ENCODE measurements around the gene FADS2. TPM values are rescaled to one million over a fixed set of nuclear protein-coding genes. Genes with fewer than 3 reads are reported as not detected.

FADS2 gene
- total and polyA plus RNA-seq, 9 of the 15 experiments (the other 6 are each of a cell fraction or from before 2014, with no cell fraction given), result 2.9 to 42.8 (median 16.2) TPM

DNA sequence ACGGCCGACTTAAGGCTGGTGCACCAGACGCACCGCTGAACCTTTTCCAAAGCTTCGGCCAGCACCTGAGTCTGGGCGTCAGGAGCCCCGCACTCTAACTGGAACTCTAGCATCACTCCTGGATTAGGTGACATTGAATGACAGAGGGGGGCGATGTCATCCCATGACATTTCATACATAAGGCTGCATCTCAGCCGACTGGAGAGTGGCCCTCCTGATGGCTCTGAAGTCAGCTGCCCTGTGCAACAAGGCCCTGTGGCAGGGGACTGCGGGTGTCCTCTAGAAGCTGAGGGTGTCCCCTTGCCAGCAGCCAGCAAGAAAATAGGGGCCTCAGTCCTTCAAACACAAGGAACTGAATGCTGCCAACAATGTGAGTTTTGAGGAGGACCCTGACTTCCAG, 73.3 kb downstream of the FADS2 start:
- H3K36me3 ChIP-seq (ENCODE audit: control insufficient read depth, insufficient read depth, low read length), result peaks cover 86% of the 10 kb centered on the region; the same call in 2 of the 3 replicates
- no peak overlapping the region for H3K4me3 ChIP-seq
- peaks cover 4 to 54% of the 10 kb centered on the region in 2 experiments; a peak in 4 of 5 replicates for H3K4me1 ChIP-seq (replicated peaks in 1 of 2; ENCODE audit: control insufficient read depth in 2 of 2, insufficient read depth in 2 of 2, low read length in 2 of 2)
- H3K9me3 ChIP-seq (replicated peaks; ENCODE audit: control insufficient read depth, insufficient read depth, low read depth, low read length), result no peaks in the 10 kb centered on the region
- H3K79me2 ChIP-seq (ENCODE audit: control insufficient read depth, insufficient read depth, low read length), result no peaks in the 10 kb centered on the region
- no peak overlapping the region for H3K27ac ChIP-seq (ENCODE audit: extremely low read depth, low read depth, low read length)
- H3K9me1 ChIP-seq (ENCODE audit: control insufficient read depth, insufficient read depth, low read length), result no peaks in the 10 kb centered on the region
- DNase-seq (ENCODE audit: extremely low read depth in 1 of 4, low spot score in 3 of 4) (peak in 2 of 4 experiments; percentile 46 to 53), FAIRE-seq (peak; percentile 51), ATAC-seq (peak; percentile 48)
- no peaks in the 10 kb centered on the region for H3K27me3 ChIP-seq (ENCODE audit: control insufficient read depth in 2 of 2, insufficient read depth in 2 of 2, low read length in 2 of 2)
- no peaks in the 10 kb centered on the region for H4K20me1 ChIP-seq (replicated peaks; ENCODE audit: control insufficient read depth, insufficient read depth, low read length)
- in situ Hi-C loops (cut with MboI) (no loop called here), intact Hi-C loops (cut with micrococcal nuclease) (no loop called here)
- H2AFZ ChIP-seq (ENCODE audit: low read depth, low read length), result no peak overlapping the region
- WGBS (ENCODE audit: insufficient coverage, low coverage, missing lambda C conversion rate), result 72% methylated on average over 7 of the region's 10 CpGs
- CTCF ChIA-PET (ENCODE audit: low intra/inter-chr PET ratio), result interaction anchor here (0.7 to 6.7 kb wide), 3 partner anchors 45 to 409 kb away, joined by 3 to 98 read pairs (median 61); no protein-coding TSS in a partner anchor
- H3K9ac ChIP-seq (ENCODE audit: insufficient read depth in 1 of 2, low read depth in 2 of 2, low read length in 2 of 2), result no peak overlapping the region
- no TSS peak for BruUV-seq (replicated peaks)
- POLR2A ChIA-PET, result interaction anchor here (0.7 to 10.7 kb wide), 6 partner anchors 14 to 189 kb away, joined by 3 to 109 read pairs (median 10); partner anchors contain the start of genes BEST1 and FTH1
- H3K4me2 ChIP-seq (ENCODE audit: insufficient read depth, low read length), result no peak overlapping the region
- no peak for TF ChIP-seq KDM5B (IDR thresholded peaks at IDR 0.05; ENCODE audit: insufficient replicate concordance, low read depth, low read length)
- no peak for TF ChIP-seq SRSF7 (optimal IDR thresholded peaks at IDR 0.05; ENCODE audit: low read depth, low read length)
- no peak for TF ChIP-seq HNRNPLL (IDR thresholded peaks at IDR 0.05; ENCODE audit: low read depth, low read length, poor library complexity, severe bottlenecking)
- no peak for TF ChIP-seq MCM2 (IDR thresholded peaks at IDR 0.05; ENCODE audit: low read depth)
- 0 out of 2 replicates have a peak, but pooled peaks have one; percentile 16 for TF ChIP-seq SMC3 (conservative IDR thresholded peaks at IDR 0.05; ENCODE audit: insufficient read depth, low read depth, low read length)
- TF ChIP-seq POLR2AphosphoS5 (IDR thresholded peaks at IDR 0.05; ENCODE audit: control insufficient read depth, insufficient read depth, low read depth, low read length), result no peak
- TF ChIP-seq, protein P1, sequence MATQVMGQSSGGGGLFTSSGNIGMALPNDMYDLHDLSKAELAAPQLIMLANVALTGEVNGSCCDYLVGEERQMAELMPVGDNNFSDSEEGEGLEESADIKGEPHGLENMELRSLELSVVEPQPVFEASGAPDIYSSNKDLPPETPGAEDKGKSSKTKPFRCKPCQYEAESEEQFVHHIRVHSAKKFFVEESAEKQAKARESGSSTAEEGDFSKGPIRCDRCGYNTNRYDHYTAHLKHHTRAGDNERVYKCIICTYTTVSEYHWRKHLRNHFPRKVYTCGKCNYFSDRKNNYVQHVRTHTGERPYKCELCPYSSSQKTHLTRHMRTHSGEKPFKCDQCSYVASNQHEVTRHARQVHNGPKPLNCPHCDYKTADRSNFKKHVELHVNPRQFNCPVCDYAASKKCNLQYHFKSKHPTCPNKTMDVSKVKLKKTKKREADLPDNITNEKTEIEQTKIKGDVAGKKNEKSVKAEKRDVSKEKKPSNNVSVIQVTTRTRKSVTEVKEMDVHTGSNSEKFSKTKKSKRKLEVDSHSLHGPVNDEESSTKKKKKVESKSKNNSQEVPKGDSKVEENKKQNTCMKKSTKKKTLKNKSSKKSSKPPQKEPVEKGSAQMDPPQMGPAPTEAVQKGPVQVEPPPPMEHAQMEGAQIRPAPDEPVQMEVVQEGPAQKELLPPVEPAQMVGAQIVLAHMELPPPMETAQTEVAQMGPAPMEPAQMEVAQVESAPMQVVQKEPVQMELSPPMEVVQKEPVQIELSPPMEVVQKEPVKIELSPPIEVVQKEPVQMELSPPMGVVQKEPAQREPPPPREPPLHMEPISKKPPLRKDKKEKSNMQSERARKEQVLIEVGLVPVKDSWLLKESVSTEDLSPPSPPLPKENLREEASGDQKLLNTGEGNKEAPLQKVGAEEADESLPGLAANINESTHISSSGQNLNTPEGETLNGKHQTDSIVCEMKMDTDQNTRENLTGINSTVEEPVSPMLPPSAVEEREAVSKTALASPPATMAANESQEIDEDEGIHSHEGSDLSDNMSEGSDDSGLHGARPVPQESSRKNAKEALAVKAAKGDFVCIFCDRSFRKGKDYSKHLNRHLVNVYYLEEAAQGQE (IDR thresholded peaks at IDR 0.05; ENCODE audit: borderline replicate concordance), result peak; percentile 86
- TF ChIP-seq, protein P1 (CRISPR knock-in tag; IDR thresholded peaks at IDR 0.05; ENCODE audit: low read depth), result no peak
- peak; percentile 44 to 80; a peak in 3 of 4 replicates for TF ChIP-seq RAD21 (CRISPR knock-in tag; conservative IDR thresholded peaks at IDR 0.05 in 1 of 2, IDR thresholded peaks at IDR 0.05 in 1 of 2)
- TF ChIP-seq, protein P2, sequence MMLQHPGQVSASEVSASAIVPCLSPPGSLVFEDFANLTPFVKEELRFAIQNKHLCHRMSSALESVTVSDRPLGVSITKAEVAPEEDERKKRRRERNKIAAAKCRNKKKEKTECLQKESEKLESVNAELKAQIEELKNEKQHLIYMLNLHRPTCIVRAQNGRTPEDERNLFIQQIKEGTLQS (IDR thresholded peaks at IDR 0.05), result no peak
- TF ChIP-seq, protein P2 (CRISPR knock-in tag; conservative IDR thresholded peaks at IDR 0.05), result no peak
- no peak for TF ChIP-seq MECOM (CRISPR knock-in tag; IDR thresholded peaks at IDR 0.05)
- TF ChIP-seq SMAD2 (IDR thresholded peaks at IDR 0.05; ENCODE audit: low read depth, low read length), result no peak
